NCI-H1048 (cell line): ENCODE results near the gene SLC35E1.
"Not testable (repeated sequence)": the region's sequence is repeated elsewhere in the genome, so short reads cannot be mapped to it uniquely, and the experiment has no call there.

Experiments used
- DNase-seq: peaks from one replicate; lab custom pipeline; 2025; lab: John Stamatoyannopoulos, UW

SLC35E1 gene

DNA sequence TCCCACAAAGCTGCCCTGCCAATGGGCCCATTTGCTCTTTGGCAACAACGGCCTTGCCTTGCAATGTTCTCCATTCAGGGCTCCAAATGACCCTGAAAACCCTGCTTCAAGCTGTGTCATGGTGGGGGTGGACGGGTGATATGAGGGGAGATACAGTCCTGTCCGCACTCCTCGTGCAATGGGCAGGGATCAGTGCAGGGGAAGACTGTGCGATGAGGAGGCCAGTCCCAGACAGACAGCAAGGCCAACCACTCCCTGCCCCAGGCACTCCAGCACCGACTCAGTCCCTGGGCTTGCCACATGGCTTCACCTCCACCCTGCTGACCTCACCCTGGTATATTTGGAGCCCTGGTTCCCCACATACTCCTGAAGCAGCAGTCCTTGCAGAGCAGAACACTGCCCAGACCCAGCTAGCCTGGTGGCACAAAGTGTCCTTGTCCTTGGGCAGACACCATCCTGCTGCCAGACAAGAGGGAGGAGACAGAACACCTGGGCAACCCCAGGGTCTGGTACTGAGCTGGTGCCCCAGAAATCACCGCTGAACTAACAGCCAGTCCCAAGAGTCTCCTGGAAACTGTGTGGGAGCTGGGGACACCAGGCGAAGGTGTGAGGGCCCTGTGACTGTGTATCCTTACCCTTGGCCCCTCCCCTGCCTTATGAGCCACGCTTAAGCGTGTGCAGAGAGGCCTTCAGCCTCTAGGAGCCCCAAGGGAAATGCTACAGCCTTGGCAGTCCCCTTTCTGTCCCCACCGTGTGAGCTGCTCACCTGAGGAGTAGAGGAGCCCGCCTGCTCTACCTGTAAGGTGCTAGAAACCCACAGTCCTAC is 9.1 kb upstream of the SLC35E1 start:
- DNase-seq = no peak

DNA sequence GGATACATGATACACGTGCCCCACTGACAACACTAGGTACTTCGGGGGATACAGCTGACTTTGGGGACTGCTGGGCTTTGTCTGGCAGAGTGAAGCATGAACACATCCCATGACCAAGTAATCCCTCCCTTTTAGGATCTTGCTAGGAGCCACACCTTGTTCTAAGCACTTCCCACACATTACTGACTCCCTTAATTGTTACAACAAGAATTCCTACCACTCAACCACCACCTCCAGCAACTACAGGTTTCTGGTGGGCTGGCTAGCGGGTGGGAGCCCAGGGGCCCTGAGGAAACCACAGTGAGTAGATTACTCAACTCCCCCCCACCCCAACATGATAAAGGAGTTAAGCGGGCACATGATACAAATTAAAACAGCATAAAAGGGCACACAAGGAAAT is 7.2 kb upstream of the SLC35E1 start:
- DNase-seq = no peak

DNA sequence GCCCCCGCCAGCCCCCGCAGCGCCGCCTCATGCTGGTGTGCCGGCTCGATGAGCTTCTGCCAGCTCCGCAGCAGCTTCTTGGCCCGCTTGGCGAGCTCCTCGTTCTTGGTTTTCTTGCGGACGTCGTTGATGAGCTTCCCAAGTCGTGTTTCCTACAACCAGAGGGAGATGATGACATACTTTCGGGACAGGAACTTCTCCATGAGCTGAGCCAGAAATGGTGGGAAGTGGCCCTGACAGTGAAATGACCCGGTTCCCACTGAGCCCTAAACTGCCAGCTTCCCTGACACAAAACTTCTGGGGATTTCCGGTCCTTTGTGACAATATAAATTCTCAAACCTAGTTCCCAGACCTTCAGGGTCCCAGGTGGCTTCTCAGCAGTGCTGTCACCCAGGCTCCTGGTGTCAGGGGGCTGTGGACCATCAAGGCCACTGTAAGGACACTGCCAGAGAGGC is 5.3 kb upstream of the SLC35E1 start:
- DNase-seq = no peak

DNA sequence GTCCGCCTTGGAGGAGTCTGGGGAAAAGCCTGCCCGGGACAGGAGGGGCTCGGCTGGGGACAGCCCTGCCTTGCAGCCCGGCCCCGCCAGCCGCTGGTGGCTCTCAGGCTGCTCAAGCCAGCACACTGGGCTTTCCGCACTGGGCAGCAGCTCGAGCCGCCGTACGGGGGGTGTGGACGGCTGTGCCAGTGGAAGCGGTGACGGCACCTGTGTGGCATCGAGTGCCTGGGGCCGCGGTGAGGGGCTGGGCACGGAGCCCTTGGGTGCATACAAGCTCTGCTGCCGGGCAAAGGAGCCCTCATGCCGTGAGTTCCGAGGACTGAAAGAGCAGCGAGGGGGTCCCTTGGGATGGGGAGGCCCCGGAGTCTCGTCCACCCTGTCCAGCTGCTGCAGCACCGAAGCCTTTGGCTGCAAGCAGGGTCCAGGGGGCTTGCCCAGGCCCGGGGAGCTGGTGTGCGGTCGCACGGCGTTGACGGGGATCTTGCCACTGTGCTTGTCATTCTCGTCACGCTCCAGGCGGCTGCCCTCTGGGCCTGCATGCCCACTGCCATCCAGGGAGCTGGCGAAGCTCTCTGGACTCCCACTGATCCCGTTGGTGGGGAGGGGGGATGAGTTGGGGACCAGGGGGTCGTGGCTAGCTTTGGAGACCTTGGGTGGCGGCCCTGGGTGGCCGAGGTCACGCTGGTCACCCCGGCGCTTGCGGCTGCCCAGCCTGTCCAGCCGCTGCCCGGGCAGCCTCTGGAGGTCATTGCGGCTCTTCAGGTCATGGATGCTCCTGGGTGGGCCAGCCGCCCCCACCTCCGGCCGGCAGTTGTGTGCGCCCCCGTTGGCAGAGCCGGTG is 4.7 kb upstream of the SLC35E1 start:
- DNase-seq = no peak

DNA sequence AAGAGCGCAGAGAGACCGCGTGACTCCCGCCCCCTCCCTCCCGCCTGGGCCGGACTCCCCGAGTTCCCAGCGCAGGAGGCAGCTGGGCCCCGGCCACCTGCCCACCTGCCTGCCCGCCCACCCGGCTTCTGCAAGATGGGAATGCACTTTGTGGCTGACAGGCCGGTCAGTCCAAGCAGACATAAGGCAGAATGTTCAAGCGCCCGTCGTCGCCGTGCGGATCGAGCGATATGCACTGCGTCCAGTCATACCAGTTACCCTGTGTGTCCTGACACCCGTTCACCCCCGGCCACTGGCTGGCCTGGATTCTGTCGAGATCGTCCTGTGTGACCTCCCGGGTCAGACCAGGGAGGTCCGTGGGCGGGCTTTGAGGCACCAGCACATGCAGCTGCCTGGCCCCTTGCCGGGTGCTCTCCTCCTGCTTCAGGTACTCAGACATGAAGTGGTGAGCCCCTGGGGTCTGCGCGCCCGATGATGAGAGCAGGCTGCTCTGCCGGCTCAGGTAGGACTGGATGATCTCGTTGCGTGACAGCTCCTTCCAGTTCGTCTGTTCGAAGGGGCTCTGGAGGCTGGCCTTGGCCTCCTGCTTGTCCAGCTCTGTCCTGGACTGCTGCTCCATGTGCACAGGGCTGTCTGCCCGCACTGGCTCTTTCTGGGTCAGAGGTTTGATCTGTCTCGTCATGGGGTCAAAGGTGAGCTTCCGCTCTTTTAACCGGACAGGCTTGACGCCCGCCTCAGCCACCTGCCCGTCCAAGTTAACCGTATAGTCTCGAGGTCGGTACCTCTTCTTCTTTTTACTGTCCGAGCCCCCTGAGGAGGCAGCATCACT is 3.9 kb upstream of the SLC35E1 start:
- no peak for DNase-seq

DNA sequence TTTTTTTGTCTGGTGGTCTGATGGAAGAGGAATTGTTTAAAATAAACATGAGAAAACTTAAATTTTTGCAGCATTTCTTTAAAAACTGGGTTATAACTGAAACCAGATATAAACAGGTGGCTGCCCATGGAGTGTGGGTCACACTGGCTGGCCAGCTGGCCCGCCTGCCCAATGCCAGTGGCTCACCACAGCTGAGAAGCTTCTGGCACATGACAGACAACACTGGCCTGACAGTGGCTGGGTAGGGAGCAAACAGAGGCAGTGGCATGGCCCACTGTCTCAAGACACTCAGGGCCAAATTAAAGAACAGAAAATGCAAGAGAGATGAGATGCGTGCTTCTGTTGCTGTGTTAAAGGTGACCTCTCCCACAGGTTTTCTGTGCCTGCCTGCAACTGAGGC is 3.1 kb upstream of the SLC35E1 start:
- DNase-seq = no peak

DNA sequence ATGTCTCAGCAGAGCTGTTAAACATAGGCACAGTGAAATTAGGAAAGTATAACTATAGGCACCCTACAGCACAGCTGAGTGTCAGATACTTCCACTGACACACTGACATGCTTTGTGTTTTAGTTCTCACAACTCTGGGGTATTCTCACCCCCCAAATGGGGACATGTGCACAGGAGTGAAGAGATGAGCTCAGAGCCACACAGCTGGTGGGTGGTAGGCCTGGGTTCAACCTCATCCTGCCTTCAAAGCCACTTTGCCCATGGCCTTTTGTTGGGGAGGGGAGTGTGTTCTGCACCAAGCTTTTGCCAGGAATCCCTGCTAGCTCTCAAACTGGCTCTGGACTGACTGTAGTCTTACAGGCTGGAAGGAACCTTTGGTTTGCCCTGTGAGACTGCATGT is 1.7 kb upstream of the SLC35E1 start:
- no peak for DNase-seq

DNA sequence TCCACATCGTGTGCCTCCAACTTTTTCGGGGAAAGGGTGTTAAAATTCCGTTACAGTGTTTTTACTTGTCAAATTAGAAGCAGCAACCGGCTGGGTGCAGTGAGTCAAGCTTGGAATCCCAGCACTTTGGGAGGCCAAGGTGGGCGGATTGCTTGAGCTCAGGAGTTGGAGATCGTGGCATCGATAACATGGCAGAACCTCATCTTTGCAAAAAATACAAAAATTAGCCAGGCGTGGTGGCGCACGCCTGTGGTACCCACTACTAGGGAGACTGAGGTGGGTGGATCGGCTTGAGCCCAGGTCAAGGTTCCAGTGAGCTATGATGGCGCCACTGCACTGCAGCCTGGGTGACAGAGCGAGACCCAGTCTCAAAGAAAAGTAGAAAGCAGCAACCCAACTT is 1.1 kb upstream of the SLC35E1 start:
- DNase-seq = no peak

DNA sequence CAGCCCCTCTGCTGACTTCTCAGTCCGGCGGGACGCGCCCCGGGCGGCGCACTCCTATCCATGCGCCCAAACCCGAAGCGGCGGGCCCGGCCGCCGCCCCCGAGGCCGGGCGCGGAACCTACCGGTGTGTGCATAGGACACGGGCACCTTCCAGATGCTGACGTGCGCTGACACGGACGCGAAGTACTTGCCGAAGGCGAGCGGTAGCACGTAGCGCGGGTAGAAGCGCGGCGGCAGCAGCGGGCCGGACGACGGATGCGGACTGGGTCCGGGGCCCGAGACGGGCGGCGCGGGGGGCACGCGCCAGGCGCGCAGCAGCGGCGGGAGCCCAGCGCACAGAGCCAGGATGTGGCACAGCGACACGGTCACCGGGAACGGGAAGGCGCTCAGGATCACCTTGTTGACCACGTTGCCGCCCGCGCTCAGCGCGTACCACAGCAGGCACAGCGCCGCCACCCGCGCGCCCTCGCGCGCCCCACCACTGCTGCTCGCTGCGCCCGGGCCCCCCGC is 338 bp downstream of the SLC35E1 start:
- DNase-seq = no peak

DNA sequence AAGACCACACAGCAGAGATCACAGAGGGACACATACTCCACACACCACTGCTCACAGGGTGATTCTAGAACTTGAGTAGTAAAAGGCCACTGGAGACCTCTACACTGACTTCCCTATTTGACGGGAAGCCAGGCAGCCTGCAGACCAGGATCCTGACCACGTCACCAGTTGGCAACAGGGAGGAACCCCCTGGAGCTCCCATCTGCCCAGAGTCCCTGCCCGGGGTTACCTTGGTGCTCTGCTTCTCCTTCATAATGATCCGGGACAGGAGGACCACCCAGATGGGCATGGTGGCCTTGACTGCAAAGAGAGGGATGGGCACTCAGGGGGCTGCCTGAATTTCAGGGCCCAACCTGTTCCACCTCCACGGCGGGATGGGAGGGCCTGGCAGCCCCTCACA is 932 bp downstream of the SLC35E1 start:
- no peak for DNase-seq

DNA sequence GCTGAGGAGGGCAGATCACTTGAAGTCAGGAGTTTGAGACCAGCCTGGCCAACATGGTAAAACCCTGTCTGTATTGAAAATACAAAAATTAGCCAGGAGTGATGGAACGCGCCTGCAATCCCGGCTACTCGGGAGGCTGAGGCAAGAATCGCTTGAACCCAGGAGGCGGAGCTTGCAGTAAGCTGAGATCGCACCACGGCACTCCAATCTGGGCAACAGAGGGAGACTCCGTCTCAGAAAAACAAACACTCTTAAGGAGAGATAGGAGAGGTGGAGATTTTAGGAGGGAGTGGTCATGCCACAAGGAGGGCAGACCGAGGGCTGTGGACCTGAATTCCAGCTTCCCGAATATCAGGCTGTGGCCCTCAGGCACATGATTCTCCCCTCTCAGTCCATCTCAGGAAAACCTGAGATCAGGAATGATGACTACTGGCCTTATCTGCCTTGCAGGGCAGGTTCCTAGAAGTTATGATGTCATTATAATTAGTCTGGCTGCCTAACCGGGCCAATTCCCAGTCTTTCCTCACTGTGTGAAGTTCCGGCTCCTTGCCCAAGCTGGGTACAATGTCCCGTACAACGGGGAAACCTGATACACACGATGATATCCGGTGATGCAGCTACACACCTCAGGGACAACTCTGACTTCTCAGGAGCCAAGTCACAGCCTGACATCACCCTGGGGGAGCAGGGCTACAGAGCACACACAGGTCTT is 2.5 kb downstream of the SLC35E1 start:
- DNase-seq = no peak

DNA sequence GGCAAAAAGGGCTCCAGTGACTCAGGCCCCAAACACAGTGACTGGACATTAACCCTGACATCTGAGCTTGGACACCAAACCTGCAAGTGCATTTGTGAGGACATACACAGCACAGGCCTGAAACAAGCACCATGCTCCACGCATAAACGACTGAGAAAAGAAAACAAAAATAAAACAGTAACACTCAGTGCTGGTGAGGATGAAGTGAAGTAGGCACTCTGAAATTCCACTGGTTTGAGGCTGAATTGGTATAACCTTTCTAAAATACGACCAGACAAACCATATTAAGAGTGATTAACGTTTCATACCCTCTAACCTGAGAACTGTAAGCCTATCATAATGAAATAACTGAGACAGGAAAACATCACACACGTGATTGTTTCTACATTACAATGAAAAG is 5.5 kb downstream of the SLC35E1 start:
- DNase-seq = no peak

DNA sequence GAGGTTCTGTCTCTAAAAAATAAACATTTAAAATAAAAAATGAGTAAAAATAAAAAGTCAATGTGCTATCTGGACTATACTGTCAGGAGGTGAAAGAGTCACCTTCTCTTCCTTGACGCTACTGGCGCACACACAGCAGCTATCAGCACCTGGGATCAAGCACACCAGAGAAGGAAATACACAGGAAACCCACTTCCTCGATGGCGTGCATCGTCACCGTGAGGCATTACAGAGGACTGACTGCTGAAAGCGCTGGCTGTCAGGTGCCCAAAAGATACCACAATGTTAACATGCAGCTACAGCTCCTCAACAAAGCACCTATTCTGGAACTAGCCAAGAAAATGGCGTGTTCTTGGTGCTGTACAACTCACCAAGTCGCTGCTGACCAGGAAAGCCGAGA is 6.1 kb downstream of the SLC35E1 start:
- no peak for DNase-seq

DNA sequence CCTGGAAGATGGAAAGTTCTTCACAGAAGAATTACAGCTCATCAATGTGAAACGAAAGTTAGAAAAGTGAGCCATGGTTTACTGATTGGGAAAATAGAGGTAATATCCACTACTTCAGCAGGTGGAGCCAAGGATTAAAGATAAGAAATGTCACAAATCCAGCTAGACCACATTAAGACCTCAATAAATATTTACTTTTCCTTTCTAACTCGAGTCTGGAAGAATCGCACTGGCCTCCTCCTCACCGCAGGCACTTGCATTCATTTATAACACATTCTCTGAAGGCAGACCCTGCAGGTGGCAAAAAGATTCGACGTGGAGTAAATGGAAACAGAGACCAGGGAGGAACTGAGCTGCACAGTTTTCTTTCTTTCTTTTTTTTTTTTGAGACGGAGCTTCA is 7.4 kb downstream of the SLC35E1 start:
- no peak for DNase-seq

DNA sequence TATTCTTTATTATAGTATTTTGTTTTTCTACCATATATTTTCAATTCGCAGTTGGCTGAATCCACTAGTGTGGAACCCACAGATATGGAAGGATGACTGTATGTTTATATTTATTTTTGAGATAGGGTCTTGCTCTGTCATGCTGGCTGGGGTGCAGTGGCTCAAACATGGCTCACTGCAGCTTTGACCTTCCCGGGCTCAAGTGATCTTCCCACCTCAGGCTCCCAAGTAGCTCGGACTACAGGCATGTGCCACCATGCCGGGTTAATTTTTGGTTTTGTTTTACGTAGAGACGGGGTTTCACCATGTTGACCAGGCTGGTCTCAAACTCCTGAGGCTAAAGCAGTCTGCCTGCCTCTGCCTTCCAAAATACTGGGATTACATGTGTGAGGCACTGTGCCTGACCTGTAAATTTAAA is 9.6 kb downstream of the SLC35E1 start:
- DNase-seq = no peak

DNA sequence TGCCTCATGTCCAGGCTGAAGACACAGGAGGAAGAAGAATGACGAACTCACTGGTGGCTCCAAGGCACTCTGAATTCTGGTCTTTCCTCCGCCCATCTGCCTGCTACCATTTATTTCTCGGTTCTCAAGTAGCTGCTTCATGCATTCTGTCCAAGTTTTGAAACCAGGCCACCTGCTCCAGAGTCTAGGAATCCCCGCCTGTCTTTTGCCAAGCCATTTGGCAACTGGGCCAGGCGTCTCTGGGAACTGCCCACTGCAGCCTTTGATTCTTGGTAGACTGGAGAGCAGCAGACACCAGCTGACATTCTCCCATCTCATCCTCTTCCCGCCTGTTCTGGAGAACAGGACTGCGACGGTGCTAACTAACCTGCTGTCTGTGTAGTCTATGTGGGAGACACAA is 10.8 kb downstream of the SLC35E1 start:
- no peak for DNase-seq

DNA sequence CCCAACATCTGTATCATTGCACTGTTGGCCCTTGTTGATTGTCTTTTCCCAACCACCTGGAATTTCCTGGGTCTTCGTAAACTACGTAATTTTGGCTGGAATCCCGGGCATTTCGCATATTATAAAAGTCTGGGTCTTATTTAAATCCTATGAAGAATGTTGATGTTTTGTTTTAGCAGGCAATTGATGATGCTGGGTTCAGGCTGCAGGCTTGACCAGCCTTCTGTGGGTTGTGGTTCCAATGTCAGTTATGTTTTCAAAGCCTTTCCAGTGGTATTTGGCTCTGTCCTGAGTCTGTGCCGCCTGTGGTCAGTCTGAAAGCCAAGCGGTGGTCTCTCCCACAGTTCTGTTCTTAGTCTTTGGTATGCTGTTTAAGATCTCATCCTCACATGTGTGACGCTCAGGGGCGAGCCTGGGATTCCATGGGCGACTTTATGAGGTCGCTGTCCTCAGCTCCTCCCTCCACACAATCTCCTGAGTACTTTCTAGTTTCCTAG is 12.4 kb downstream of the SLC35E1 start:
- DNase-seq = no peak

DNA sequence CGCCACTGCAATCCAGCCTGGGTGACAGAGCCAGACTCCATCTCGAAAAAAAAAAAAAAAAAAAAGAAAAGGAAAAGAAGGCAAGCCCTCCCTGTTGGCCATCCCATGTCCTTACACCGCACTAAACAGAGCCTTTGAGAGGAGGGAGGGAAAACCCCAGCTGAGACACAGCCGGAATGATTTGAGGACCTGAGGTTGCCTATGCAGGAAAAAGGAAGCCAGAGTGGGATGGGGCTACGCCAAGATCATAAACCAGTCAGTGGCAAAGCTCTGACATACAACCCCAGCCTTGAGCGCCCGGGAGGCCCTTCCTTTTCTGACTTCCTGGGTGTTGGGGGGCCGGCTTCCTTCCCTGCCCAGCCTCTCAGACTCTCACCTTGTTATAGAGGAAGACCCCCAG is 17.4 kb downstream of the SLC35E1 start:
- DNase-seq = no peak

DNA sequence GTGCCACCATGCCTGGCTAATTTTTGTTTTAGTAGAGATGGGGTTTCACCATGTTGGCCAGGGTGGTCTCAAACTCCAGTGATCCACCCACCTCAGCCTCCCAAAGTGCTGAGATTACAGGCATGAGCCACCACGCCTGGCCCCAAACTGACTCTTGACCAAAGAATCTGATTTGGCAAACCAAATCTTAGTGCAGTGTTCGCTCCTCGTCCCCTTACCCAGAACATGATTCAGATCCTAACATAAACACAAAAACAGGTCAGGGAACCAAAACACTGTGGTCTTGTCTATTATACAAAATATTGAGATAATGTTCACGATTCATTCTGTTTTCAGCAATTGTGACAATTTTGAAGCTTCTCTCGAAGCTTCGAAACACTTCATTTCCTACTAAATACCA is 20.3 kb downstream of the SLC35E1 start:
- not testable (repeated sequence) for DNase-seq

DNA sequence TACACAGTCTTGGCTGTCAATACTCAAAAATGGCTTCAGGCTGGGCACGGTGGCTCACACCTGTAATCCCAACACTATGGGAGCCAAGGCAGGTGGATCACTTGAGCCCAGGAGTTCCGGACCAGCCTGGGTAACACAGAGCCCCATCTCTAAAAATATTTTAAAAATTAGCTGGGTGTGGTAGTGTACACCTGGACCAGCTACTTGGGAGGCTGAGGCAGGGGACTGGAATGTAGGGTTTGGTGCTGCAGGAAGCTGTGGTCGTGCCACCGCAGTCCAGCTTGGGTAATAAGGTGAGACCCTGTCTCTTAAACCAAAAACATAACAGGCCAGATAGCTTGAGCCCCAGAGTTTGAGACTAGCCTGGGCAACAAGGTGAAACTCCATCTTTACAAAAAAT is 23.3 kb downstream of the SLC35E1 start:
- DNase-seq = no peak

DNA sequence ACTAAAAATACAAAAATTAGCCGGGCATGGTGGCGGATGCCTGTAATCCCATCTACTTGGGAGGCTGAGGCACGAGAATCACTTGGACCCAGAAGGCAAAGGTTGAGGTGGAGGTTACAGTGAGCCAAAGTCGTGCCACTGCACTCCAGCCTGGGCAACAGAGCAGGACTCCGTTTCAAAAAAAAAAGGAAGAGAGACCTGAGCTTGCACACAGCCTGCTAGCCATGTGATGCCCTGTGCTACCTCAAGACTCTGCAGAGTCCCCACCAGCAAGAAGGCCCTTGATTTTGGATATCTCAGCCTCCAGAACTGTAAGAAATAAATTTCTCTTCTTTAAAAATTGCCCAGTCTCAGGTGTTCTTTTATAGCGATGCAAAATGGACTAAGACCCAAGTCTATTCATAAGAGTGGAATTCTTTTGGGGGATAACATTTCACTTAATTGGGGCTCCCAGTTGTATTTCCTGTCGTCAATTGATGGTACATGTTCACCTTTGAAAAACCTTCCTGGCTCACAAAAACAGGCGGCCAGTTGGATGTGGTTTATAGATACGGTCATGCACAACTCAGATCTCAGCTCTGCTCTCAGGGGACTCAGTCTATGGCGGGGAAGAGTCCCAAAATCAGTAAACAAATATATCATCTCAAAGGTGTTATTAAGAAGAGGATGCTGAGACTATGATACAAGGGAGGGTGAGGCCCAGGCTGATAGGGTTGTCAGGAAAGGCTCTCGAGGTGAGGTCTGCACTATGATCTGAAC is 27.6 kb downstream of the SLC35E1 start:
- DNase-seq = no peak
